ENCODE measurements around the gene FKBP5.

FKBP5 gene

GRCh38 chr6:35532126-35532525 lies 156.6 kb downstream of the FKBP5 start:
- Histone ChIP-seq H3K27ac (replicated peaks) (no peak overlapping the region), H3K4me3 (replicated peaks; ENCODE audit: insufficient read depth, low read length) (no peak overlapping the region), H3K27me3 (ENCODE audit: insufficient read depth, poor library complexity, severe bottlenecking) (no peaks in the 10 kb centered on the region)
- DNase-seq (ENCODE audit: low read depth in 1 of 2, low spot score in 1 of 2): no peak
- TF ChIP-seq GABPA (IDR thresholded peaks at IDR 0.05; ENCODE audit: low read depth) (no peak), REST (IDR thresholded peaks at IDR 0.05; ENCODE audit: insufficient replicate concordance, low read depth) (no peak), SPI1 (IDR thresholded peaks at IDR 0.05; ENCODE audit: borderline replicate concordance, low read depth) (no peak), POLR2AphosphoS5 (IDR thresholded peaks at IDR 0.05; ENCODE audit: low read depth) (no peak), CTCF (IDR thresholded peaks at IDR 0.05; ENCODE audit: insufficient read depth, low read length) (no peak)

DNA sequence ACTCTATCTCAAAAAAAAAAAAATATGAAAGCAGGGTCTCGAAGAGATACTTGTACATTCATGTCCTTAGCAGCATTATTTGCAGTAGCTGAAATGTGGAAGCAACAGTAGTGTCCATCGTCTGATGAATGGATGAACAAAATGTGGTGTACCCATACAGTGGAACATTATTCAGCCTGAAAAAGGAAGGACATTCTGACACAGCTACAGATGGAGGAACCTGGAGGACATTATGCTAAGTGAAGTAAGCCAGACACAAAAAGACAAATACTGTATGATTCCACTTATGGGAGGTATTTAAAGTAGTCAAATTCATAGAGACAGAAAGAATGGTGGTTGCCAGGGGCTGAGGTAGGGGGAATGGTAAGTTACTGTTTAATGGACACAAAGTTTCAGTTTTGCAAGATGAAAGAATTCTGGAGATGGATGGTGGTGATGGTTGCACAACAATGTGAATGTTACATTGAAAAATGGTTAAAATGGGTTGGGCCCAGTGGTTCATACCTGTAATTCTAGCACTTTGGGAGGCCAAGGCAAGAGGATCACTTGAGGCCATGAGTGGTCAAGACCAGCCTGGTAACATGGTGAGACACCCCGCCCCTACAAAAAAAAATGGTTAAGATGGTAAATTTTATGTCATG lies 164.2 kb downstream of the FKBP5 start:
- no peak for DNase-seq (ENCODE audit: low read depth in 1 of 2, low spot score in 1 of 2)
- no peak for TF ChIP-seq CTCF (IDR thresholded peaks at IDR 0.05; ENCODE audit: insufficient read depth, low read length)
- TF ChIP-seq REST (IDR thresholded peaks at IDR 0.05; ENCODE audit: insufficient replicate concordance, low read depth): no peak
- no peak for TF ChIP-seq SPI1 (IDR thresholded peaks at IDR 0.05; ENCODE audit: borderline replicate concordance, low read depth)
- no peak for TF ChIP-seq GABPA (IDR thresholded peaks at IDR 0.05; ENCODE audit: low read depth)
- TF ChIP-seq POLR2AphosphoS5 (IDR thresholded peaks at IDR 0.05; ENCODE audit: low read depth): no peak
- Histone ChIP-seq H3K27ac (replicated peaks) (no peak overlapping the region), H3K27me3 (ENCODE audit: insufficient read depth, poor library complexity, severe bottlenecking) (no peaks in the 10 kb centered on the region), H3K4me3 (replicated peaks; ENCODE audit: insufficient read depth, low read length) (no peak overlapping the region)

Small RNA genes within 50 kb of the gene (microRNA-seq; reads per million reads assigned to microRNA genes)
- gene MIR5690: 37.1 reads per million, percentile 55 among the genes with 10 or more reads in this experiment
